ENCODE measurements around the gene MRPS22. TPM values are rescaled to one million over a fixed set of nuclear protein-coding genes. Genes with fewer than 3 reads are reported as not detected.

Gene MRPS22
- total RNA-seq, 2 experiments from 2014 or later = 39.6 to 42.6 TPM

- H3K27me3 Mint-ChIP-seq = peaks cover 30% of the 10 kb centered on the region
- intact Hi-C loops (cut with DNase I, micrococcal nuclease) = no loop called here
- H3K4me3 Mint-ChIP-seq = no peak overlapping the region
- Histone ChIP-seq H3K27ac (ENCODE audit: low read depth in 1 of 2, low read length in 2 of 2) (no peak overlapping the region), H3K4me3 (ENCODE audit: low read length) (no peak overlapping the region), H3K36me3 (ENCODE audit: insufficient read depth, low read length) (no peaks in the 10 kb centered on the region), H3K4me1 (ENCODE audit: insufficient read depth, low read length) (no peaks in the 10 kb centered on the region), H3K27me3 (ENCODE audit: control insufficient read depth in 1 of 2, insufficient read depth in 2 of 2, low read length in 2 of 2) (peaks cover 3 to 4% of the 10 kb centered on the region in 2 experiments), H3K9me3 (ENCODE audit: control insufficient read depth in 1 of 2, insufficient read depth in 1 of 2, low read length in 2 of 2) (no peaks in the 10 kb centered on the region)
- no peak overlapping the region for H3K27ac Mint-ChIP-seq
- ATAC-seq (ENCODE audit: poor library complexity) (no peak), DNase-seq (no peak)
- ChIA-PET CTCF (no interaction called here), POLR2A (no interaction called here)
- no peaks in the 10 kb centered on the region for H3K9me3 Mint-ChIP-seq
- H3K36me3 Mint-ChIP-seq (ENCODE audit: low read depth) = no peaks in the 10 kb centered on the region
- no peaks in the 10 kb centered on the region for H3K4me1 Mint-ChIP-seq (ENCODE audit: low read depth)
- no peak for TF ChIP-seq CTCF (IDR thresholded peaks at IDR 0.05)
Observed at GRCh38 chr3:139310474-139310933, 33.3 kb upstream of the MRPS22 start.

GRCh38 chr3:139311557-139311956 is 32.3 kb upstream of the MRPS22 start:
- Histone ChIP-seq H3K36me3 (ENCODE audit: insufficient read depth, low read length) (no peaks in the 10 kb centered on the region), H3K4me3 (ENCODE audit: low read length) (no peak overlapping the region), H3K9me3 (ENCODE audit: control insufficient read depth in 1 of 2, insufficient read depth in 1 of 2, low read length in 2 of 2) (no peaks in the 10 kb centered on the region), H3K4me1 (ENCODE audit: insufficient read depth, low read length) (no peaks in the 10 kb centered on the region), H3K27me3 (ENCODE audit: control insufficient read depth in 1 of 2, insufficient read depth in 2 of 2, low read length in 2 of 2) (peaks cover 4% of the 10 kb centered on the region in 2 experiments), H3K27ac (ENCODE audit: low read depth in 1 of 2, low read length in 2 of 2) (no peak overlapping the region)
- intact Hi-C loops (cut with DNase I, micrococcal nuclease) = no loop called here
- ChIA-PET POLR2A (no interaction called here), CTCF (no interaction called here)
- Mint-ChIP-seq H3K9me3 (no peaks in the 10 kb centered on the region), H3K4me3 (no peak overlapping the region), H3K36me3 (ENCODE audit: low read depth) (no peaks in the 10 kb centered on the region), H3K27ac (no peak overlapping the region), H3K27me3 (peaks cover 38% of the 10 kb centered on the region), H3K4me1 (ENCODE audit: low read depth) (no peaks in the 10 kb centered on the region)
- no peak for ATAC-seq (ENCODE audit: poor library complexity)
- no peak for TF ChIP-seq CTCF (IDR thresholded peaks at IDR 0.05)
- no peak for DNase-seq

- DNase-seq = no peak
- Mint-ChIP-seq H3K27ac (no peak overlapping the region), H3K9me3 (no peaks in the 10 kb centered on the region), H3K4me3 (no peak overlapping the region), H3K27me3 (peaks cover 42% of the 10 kb centered on the region), H3K4me1 (ENCODE audit: low read depth) (no peaks in the 10 kb centered on the region), H3K36me3 (ENCODE audit: low read depth) (no peaks in the 10 kb centered on the region)
- no peak for TF ChIP-seq CTCF (IDR thresholded peaks at IDR 0.05)
- Histone ChIP-seq H3K36me3 (ENCODE audit: insufficient read depth, low read length) (no peaks in the 10 kb centered on the region), H3K4me1 (ENCODE audit: insufficient read depth, low read length) (no peaks in the 10 kb centered on the region), H3K9me3 (ENCODE audit: control insufficient read depth in 1 of 2, insufficient read depth in 1 of 2, low read length in 2 of 2) (no peaks in the 10 kb centered on the region), H3K27ac (ENCODE audit: low read depth in 1 of 2, low read length in 2 of 2) (no peak overlapping the region), H3K27me3 (ENCODE audit: control insufficient read depth in 1 of 2, insufficient read depth in 2 of 2, low read length in 2 of 2) (peaks cover 4% of the 10 kb centered on the region in 2 experiments), H3K4me3 (ENCODE audit: low read length) (no peak overlapping the region)
- ChIA-PET CTCF (no interaction called here), POLR2A (no interaction called here)
- intact Hi-C loops (cut with DNase I, micrococcal nuclease) = no loop called here
- no peak for ATAC-seq (ENCODE audit: poor library complexity)
Observed at GRCh38 chr3:139312416-139312815, 31.4 kb upstream of the MRPS22 start.

All from CD4-positive, alpha-beta T cell (primary cell).